ENCODE data around the gene PAK5. TPM values are rescaled to one million over a fixed set of nuclear protein-coding genes. Genes with fewer than 3 reads are reported as not detected.

Gene PAK5
- total RNA-seq, 1 experiment from 2014 or later, result not detected

DNA sequence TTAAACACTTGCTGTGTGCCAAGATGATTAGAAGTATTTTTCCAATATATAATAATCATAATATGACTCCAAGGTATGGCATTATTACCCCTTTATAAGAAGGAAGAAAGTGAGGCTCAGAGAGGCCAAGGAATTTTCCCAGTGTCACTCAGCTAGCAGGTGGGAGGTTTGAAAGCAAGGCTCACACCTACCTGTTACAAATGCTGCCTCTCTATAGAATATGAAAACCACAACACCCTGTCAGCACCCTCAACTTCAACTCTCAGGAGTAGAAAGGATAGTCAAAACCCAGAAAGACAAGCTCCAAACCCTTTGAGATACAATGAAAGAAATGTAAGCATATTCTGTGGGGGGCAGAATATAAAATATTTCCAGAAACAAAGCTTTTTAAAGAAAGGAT lies 247.8 kb downstream of the PAK5 start:
- Histone ChIP-seq H3K27me3 (ENCODE audit: control insufficient read depth, insufficient read depth, low read length) (no peaks in the 10 kb centered on the region), H3K27ac (ENCODE audit: low read length) (no peak overlapping the region), H3K4me3 (ENCODE audit: low read depth in 2 of 2, low read length in 2 of 2) (no peak overlapping the region), H3K36me3 (ENCODE audit: control insufficient read depth, insufficient read depth, low read length) (no peaks in the 10 kb centered on the region), H3K9me3 (ENCODE audit: control insufficient read depth, insufficient read depth, low read depth, low read length) (no peaks in the 10 kb centered on the region), H3K4me1 (ENCODE audit: control insufficient read depth, insufficient read depth, low read length) (no peaks in the 10 kb centered on the region)
- ATAC-seq (no peak), DNase-seq (ENCODE audit: low read depth, low spot score) (no peak)
- in situ Hi-C loops (cut with HindIII; ENCODE audit: low pct_unique_long_range_greater_than_20kb, low sequenced_read_pairs), result no loop called here
- ChIA-PET POLR2A (no interaction called here), CTCF (no interaction called here)
- no TSS peak for BruUV-seq (replicated peaks)
- intact Hi-C loops (cut with micrococcal nuclease; ENCODE audit: unreplicated experiment), result no loop called here
- no peak for TF ChIP-seq POLR2AphosphoS5 (IDR thresholded peaks at IDR 0.05; ENCODE audit: low read depth, low read length)
- TF ChIP-seq SIN3A (IDR thresholded peaks at IDR 0.05; ENCODE audit: borderline replicate concordance, insufficient read depth, low read depth, low read length), result no peak
- no peak for TF ChIP-seq TCF7L2 (IDR thresholded peaks at IDR 0.05; ENCODE audit: low read depth, low read length)
- TF ChIP-seq, protein P1, sequence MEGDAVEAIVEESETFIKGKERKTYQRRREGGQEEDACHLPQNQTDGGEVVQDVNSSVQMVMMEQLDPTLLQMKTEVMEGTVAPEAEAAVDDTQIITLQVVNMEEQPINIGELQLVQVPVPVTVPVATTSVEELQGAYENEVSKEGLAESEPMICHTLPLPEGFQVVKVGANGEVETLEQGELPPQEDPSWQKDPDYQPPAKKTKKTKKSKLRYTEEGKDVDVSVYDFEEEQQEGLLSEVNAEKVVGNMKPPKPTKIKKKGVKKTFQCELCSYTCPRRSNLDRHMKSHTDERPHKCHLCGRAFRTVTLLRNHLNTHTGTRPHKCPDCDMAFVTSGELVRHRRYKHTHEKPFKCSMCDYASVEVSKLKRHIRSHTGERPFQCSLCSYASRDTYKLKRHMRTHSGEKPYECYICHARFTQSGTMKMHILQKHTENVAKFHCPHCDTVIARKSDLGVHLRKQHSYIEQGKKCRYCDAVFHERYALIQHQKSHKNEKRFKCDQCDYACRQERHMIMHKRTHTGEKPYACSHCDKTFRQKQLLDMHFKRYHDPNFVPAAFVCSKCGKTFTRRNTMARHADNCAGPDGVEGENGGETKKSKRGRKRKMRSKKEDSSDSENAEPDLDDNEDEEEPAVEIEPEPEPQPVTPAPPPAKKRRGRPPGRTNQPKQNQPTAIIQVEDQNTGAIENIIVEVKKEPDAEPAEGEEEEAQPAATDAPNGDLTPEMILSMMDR (IDR thresholded peaks at IDR 0.05), result no peak

DNA sequence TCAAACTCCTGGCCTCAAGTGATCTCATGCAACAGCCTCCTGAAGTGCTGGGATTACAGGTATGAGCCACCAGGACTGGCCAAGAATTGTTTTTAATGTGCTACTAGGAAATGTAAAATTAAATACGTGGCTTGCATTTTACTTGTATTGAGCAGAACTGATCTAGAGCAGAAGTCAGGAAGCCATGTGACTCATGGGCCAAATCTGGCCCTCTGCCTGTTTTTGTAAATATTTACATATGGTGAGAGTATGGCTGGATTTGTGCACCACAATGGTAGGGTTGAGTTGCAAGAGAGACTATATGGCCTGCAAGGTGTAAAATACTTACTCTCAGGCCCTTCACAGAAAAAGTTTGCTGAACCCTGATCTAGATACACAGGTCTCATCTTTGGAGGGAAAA lies 248.7 kb downstream of the PAK5 start:
- in situ Hi-C loops (cut with HindIII; ENCODE audit: low pct_unique_long_range_greater_than_20kb, low sequenced_read_pairs), result no loop called here
- no TSS peak for BruUV-seq (replicated peaks)
- DNase-seq (ENCODE audit: low read depth, low spot score) (no peak), ATAC-seq (no peak)
- no peaks in the 10 kb centered on the region for H3K36me3 ChIP-seq (ENCODE audit: control insufficient read depth, insufficient read depth, low read length)
- no peak overlapping the region for H3K4me3 ChIP-seq (ENCODE audit: low read depth in 2 of 2, low read length in 2 of 2)
- H3K27ac ChIP-seq (ENCODE audit: low read length), result no peak overlapping the region
- ChIA-PET POLR2A (no interaction called here), CTCF (no interaction called here)
- H3K9me3 ChIP-seq (ENCODE audit: control insufficient read depth, insufficient read depth, low read depth, low read length), result no peaks in the 10 kb centered on the region
- TF ChIP-seq POLR2AphosphoS5 (IDR thresholded peaks at IDR 0.05; ENCODE audit: low read depth, low read length), result no peak
- TF ChIP-seq SIN3A (IDR thresholded peaks at IDR 0.05; ENCODE audit: borderline replicate concordance, insufficient read depth, low read depth, low read length), result no peak
- TF ChIP-seq, protein P1 (IDR thresholded peaks at IDR 0.05), result no peak
- TF ChIP-seq, protein P2, sequence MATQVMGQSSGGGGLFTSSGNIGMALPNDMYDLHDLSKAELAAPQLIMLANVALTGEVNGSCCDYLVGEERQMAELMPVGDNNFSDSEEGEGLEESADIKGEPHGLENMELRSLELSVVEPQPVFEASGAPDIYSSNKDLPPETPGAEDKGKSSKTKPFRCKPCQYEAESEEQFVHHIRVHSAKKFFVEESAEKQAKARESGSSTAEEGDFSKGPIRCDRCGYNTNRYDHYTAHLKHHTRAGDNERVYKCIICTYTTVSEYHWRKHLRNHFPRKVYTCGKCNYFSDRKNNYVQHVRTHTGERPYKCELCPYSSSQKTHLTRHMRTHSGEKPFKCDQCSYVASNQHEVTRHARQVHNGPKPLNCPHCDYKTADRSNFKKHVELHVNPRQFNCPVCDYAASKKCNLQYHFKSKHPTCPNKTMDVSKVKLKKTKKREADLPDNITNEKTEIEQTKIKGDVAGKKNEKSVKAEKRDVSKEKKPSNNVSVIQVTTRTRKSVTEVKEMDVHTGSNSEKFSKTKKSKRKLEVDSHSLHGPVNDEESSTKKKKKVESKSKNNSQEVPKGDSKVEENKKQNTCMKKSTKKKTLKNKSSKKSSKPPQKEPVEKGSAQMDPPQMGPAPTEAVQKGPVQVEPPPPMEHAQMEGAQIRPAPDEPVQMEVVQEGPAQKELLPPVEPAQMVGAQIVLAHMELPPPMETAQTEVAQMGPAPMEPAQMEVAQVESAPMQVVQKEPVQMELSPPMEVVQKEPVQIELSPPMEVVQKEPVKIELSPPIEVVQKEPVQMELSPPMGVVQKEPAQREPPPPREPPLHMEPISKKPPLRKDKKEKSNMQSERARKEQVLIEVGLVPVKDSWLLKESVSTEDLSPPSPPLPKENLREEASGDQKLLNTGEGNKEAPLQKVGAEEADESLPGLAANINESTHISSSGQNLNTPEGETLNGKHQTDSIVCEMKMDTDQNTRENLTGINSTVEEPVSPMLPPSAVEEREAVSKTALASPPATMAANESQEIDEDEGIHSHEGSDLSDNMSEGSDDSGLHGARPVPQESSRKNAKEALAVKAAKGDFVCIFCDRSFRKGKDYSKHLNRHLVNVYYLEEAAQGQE (IDR thresholded peaks at IDR 0.05; ENCODE audit: insufficient read depth in 1 of 2, low read depth in 2 of 2, low read length in 1 of 2), result no peak
- TF ChIP-seq TCF7L2 (IDR thresholded peaks at IDR 0.05; ENCODE audit: low read depth, low read length), result no peak
- H3K4me1 ChIP-seq (ENCODE audit: control insufficient read depth, insufficient read depth, low read length), result no peaks in the 10 kb centered on the region
- H3K27me3 ChIP-seq (ENCODE audit: control insufficient read depth, insufficient read depth, low read length), result no peaks in the 10 kb centered on the region
- intact Hi-C loops (cut with micrococcal nuclease; ENCODE audit: unreplicated experiment), result no loop called here

All from Panc1 (cell line).